HEK293 (cell line): ENCODE measurements around the gene SIAE.
"Not testable (repeated sequence)": the region's sequence is repeated elsewhere in the genome, so short reads cannot be mapped to it uniquely, and the experiment has no call there.

Experiments used
- CTCF ChIA-PET: fragments of 350-600 bp; formaldehyde crosslinking; extraction: SDS; loops from one replicate; lab custom pipeline; 2021; ENCODE audit warnings: antibody characterized with exemption; lab: Yijun Ruan, JAX
- POLR2A ChIA-PET: fragments of 300-600 bp; formaldehyde crosslinking; extraction: SDS; loops from one replicate; lab custom pipeline; 2020; ENCODE audit warnings: antibody characterized with exemption, inconsistent platforms; lab: Yijun Ruan, JAX
- H3K27ac ChIP-seq: fragments of 200-500 bp; sonication (Bioruptor generic); 2 replicates; pipeline ENCODE4 v1.5.1; 2014; ENCODE audit warnings: low read depth, low read length, control low read depth, inconsistent platforms; ENCODE audit errors: extremely low read depth
- H3K36me3 ChIP-seq, 2 experiments: fragments of 200-500 bp in 1 of 2; sonication (Bioruptor generic) in 1 of 2; 1 replicate in 1 of 2; 2 replicates in 1 of 2; pipeline ENCODE4 v1.5.1; 2014 to 2017; ENCODE audit warnings: inconsistent platforms in 2 of 2, low read length in 2 of 2; ENCODE audit not compliant: control insufficient read depth in 2 of 2, insufficient read depth in 1 of 2
- H3K4me1 ChIP-seq: fragments of 200-500 bp; sonication (Bioruptor generic); 2 replicates; pipeline ENCODE4 v1.5.1; 2014; ENCODE audit warnings: mild to moderate bottlenecking, low read length, inconsistent platforms; ENCODE audit not compliant: control insufficient read depth, insufficient read depth
- H3K4me3 ChIP-seq: 2 replicates; pipeline ENCODE4 v1.5.1; 2011; ENCODE audit warnings: low read depth, mild to moderate bottlenecking, control low read depth, low read length, moderate library complexity
- H3K9me3 ChIP-seq: fragments of 200-500 bp; sonication (Bioruptor generic); 2 replicates; pipeline ENCODE4 v1.5.1; 2014; ENCODE audit warnings: low read depth, low read length, inconsistent platforms; ENCODE audit not compliant: control insufficient read depth, insufficient read depth
- CTCF ChIP-seq: fragments of 450-650 bp; formaldehyde crosslinking; IDR thresholded peaks from 2 replicates; pipeline ENCODE4 v1.5.1; 2016; ENCODE audit warnings: missing biosample characterization, missing genetic modification characterization
- FEZF1 ChIP-seq: fragments of 450-650 bp; formaldehyde crosslinking; IDR thresholded peaks from 2 replicates; pipeline ENCODE4 v1.5.1; 2016; ENCODE audit warnings: missing biosample characterization, missing genetic modification characterization
- KLF7 ChIP-seq: fragments of 450-650 bp; formaldehyde crosslinking; IDR thresholded peaks from 2 replicates; pipeline ENCODE4 v1.5.1; 2016; ENCODE audit warnings: missing biosample characterization, missing genetic modification characterization, borderline replicate concordance
- MEIS1 ChIP-seq: sonication (generic); formaldehyde crosslinking; IDR thresholded peaks from 2 replicates; pipeline ENCODE4 v1.8.1; 2022; ENCODE audit warnings: missing genetic modification reagents, mild to moderate bottlenecking, borderline replicate concordance
- ZFP3 ChIP-seq: fragments of 450-650 bp; formaldehyde crosslinking; IDR thresholded peaks from 2 replicates; pipeline ENCODE4 v1.5.1; 2016; ENCODE audit warnings: low read depth, missing biosample characterization, missing genetic modification characterization
- ZFP41 ChIP-seq: fragments of 450-650 bp; formaldehyde crosslinking; IDR thresholded peaks from 2 replicates; pipeline ENCODE4 v1.5.1; 2016; ENCODE audit warnings: missing biosample characterization, missing genetic modification characterization, borderline replicate concordance
- ZNF10 ChIP-seq: fragments of 450-650 bp; formaldehyde crosslinking; IDR thresholded peaks from 2 replicates; pipeline ENCODE4 v1.5.1; 2017; ENCODE audit warnings: missing biosample characterization, missing genetic modification characterization
- ZNF133 ChIP-seq: fragments of 450-650 bp; formaldehyde crosslinking; IDR thresholded peaks from 2 replicates; pipeline ENCODE4 v1.5.1; 2016; ENCODE audit warnings: missing biosample characterization, missing genetic modification characterization
- ZNF146 ChIP-seq: fragments of 450-650 bp; formaldehyde crosslinking; IDR thresholded peaks from 2 replicates; pipeline ENCODE4 v1.5.1; 2016; ENCODE audit warnings: missing biosample characterization, missing genetic modification characterization
- ZNF148 ChIP-seq: fragments of 450-650 bp; formaldehyde crosslinking; IDR thresholded peaks from 2 replicates; pipeline ENCODE4 v1.5.0; 2017; ENCODE audit warnings: missing biosample characterization, missing genetic modification characterization, borderline replicate concordance
- ZNF423 ChIP-seq: fragments of 450-650 bp; formaldehyde crosslinking; IDR thresholded peaks from 2 replicates; pipeline ENCODE4 v1.5.1; 2016; ENCODE audit warnings: missing biosample characterization, missing genetic modification characterization
- ZNF426 ChIP-seq: fragments of 450-650 bp; formaldehyde crosslinking; IDR thresholded peaks from 2 replicates; pipeline ENCODE4 v1.5.1; 2017; ENCODE audit warnings: missing biosample characterization, missing genetic modification characterization, mild to moderate bottlenecking, inconsistent platforms, moderate library complexity
- ZNF549 ChIP-seq: fragments of 450-650 bp; IDR thresholded peaks from 2 replicates; pipeline ENCODE4 v1.5.1; 2018; ENCODE audit warnings: missing biosample characterization, missing genetic modification characterization, mild to moderate bottlenecking, inconsistent platforms, moderate library complexity
- ZNF555 ChIP-seq: fragments of 450-650 bp; formaldehyde crosslinking; conservative IDR thresholded peaks from 2 replicates; pipeline ENCODE4 v1.5.1; 2017; ENCODE audit warnings: missing biosample characterization, mild to moderate bottlenecking, missing genetic modification characterization, inconsistent platforms
- ZNF660 ChIP-seq: fragments of 450-650 bp; IDR thresholded peaks from 2 replicates; pipeline ENCODE4 v1.5.1; 2018; ENCODE audit warnings: missing biosample characterization, mild to moderate bottlenecking, missing genetic modification characterization
- ZNF670 ChIP-seq: fragments of 450-650 bp; formaldehyde crosslinking; IDR thresholded peaks from 2 replicates; pipeline ENCODE4 v1.5.1; 2016; ENCODE audit warnings: missing biosample characterization, missing genetic modification characterization, low read depth
- ZNF830 ChIP-seq: fragments of 450-650 bp; IDR thresholded peaks from 2 replicates; pipeline ENCODE4 v1.5.0; 2018; ENCODE audit warnings: missing biosample characterization, missing genetic modification characterization, low read depth, mild to moderate bottlenecking, moderate library complexity
- ZSCAN30 ChIP-seq: fragments of 450-650 bp; IDR thresholded peaks from 2 replicates; pipeline ENCODE4 v1.5.1; 2018; ENCODE audit warnings: missing biosample characterization, mild to moderate bottlenecking, missing genetic modification characterization, moderate library complexity

Gene SIAE

GRCh38 chr11:124602723-124603122, 70.8 kb downstream of the SIAE start:
- H3K4me1 ChIP-seq, H3K4me3 ChIP-seq, H3K27ac ChIP-seq, H3K9me3 ChIP-seq, CTCF ChIA-PET, POLR2A ChIA-PET, H3K36me3 ChIP-seq: not testable (repeated sequence)

- H3K4me1 ChIP-seq: no peaks in the 10 kb centered on the region
- no peaks in the 10 kb centered on the region for H3K9me3 ChIP-seq
- no peak overlapping the region for H3K4me3 ChIP-seq
- TF ChIP-seq ZNF146 (tag by site-specific recombination) (no peak), ZNF148 (no peak), FEZF1 (tag by site-specific recombination) (no peak), ZNF423 (tag by site-specific recombination) (no peak), KLF7 (tag by site-specific recombination) (no peak), MEIS1 (CRISPR knock-in tag) (no peak), ZNF426 (tag by site-specific recombination) (no peak), ZNF670 (no peak), ZNF830 (tag by site-specific recombination) (no peak), ZFP41 (no peak), ZNF10 (tag by site-specific recombination) (no peak), ZSCAN30 (tag by site-specific recombination) (no peak), ZNF549 (tag by site-specific recombination) (no peak), ZNF133 (tag by site-specific recombination) (no peak), ZNF660 (tag by site-specific recombination) (no peak), ZNF555 (no peak), ZFP3 (tag by site-specific recombination) (no peak)
- no peaks in the 10 kb centered on the region for H3K36me3 ChIP-seq
- POLR2A ChIA-PET: interaction anchor here (1.2 kb wide), 1 partner anchor 21 kb away, joined by 3 read pairs; the partner anchor contains the start of gene TBRG1
- H3K27ac ChIP-seq: no peak overlapping the region
- CTCF ChIA-PET: interaction anchor here (0.6 kb wide), 1 partner anchor 187 kb away, joined by 3 read pairs; no protein-coding TSS in a partner anchor
Measured at GRCh38 chr11:124602193-124602592, 71.3 kb downstream of the SIAE start.

GRCh38 chr11:124600621-124601320, 72.8 kb downstream of the SIAE start:
- Histone ChIP-seq H3K4me1 (no peaks in the 10 kb centered on the region), H3K9me3 (no peaks in the 10 kb centered on the region), H3K36me3 (no peaks in the 10 kb centered on the region), H3K4me3 (no peak overlapping the region), H3K27ac (no peak overlapping the region)
- CTCF ChIA-PET: interaction anchor here (0.8 to 1.5 kb wide), 3 partner anchors 199 to 1602 kb away, joined by 4 read pairs; no protein-coding TSS in a partner anchor
- no peak for TF ChIP-seq CTCF (tag by site-specific recombination)
- POLR2A ChIA-PET: interaction anchor here (1.2 kb wide), 1 partner anchor 22 kb away, joined by 3 read pairs; the partner anchor contains the start of gene TBRG1
